ENCODE measurements around the gene ADI1. TPM values are rescaled to one million over a fixed set of nuclear protein-coding genes. Genes with fewer than 3 reads are reported as not detected.

The ADI1 gene
- total and polyA plus RNA-seq, 2 of the 4 experiments (the other 2 are of a cell fraction): 43.2 to 46.0 TPM

- Histone ChIP-seq H3K18ac (ENCODE audit: low read depth, low read length) (no peak overlapping the region), H3K9me3 (ENCODE audit: control insufficient read depth, insufficient read depth, low read length) (no peaks in the 10 kb centered on the region), H3K9me1 (ENCODE audit: insufficient read depth, low read length) (no peaks in the 10 kb centered on the region), H4K8ac (ENCODE audit: low read depth in 2 of 2, low read length in 2 of 2) (no peak overlapping the region), H4K91ac (ENCODE audit: insufficient read depth, low read depth, low read length) (no peak overlapping the region), H2BK20ac (ENCODE audit: low read depth, low read length) (no peak overlapping the region), H3K4me1 (ENCODE audit: control insufficient read depth, insufficient read depth, low read length) (no peaks in the 10 kb centered on the region; the same call in 1 of the 2 replicates), H2BK5ac (ENCODE audit: low read depth, low read length, poor library complexity, severe bottlenecking) (no peak overlapping the region), H3K36me3 (ENCODE audit: control insufficient read depth, insufficient read depth, low read length) (peaks cover 13% of the 10 kb centered on the region; the same call in 1 of the 2 replicates), H3K56ac (ENCODE audit: extremely low read depth, insufficient read depth, low read length) (no peak overlapping the region), H2AK5ac (ENCODE audit: low read depth, low read length) (no peak overlapping the region), H3K79me1 (ENCODE audit: low read depth in 1 of 2, low read length in 2 of 2) (no peaks in the 10 kb centered on the region), H2AK9ac (replicated peaks; ENCODE audit: low read depth, low read length, poor library complexity) (peak overlapping the region; percentile 10), H3K27ac (ENCODE audit: insufficient read depth, low read length) (no peak overlapping the region), H3K23ac (ENCODE audit: low read depth, low read length) (no peak overlapping the region), H3K14ac (replicated peaks; ENCODE audit: low read depth, low read length) (no peak overlapping the region), H2BK120ac (ENCODE audit: low read depth, low read length) (no peak overlapping the region), H3K4me2 (ENCODE audit: low read depth, low read length) (no peak overlapping the region), H4K20me1 (ENCODE audit: insufficient read depth, low read length) (no peaks in the 10 kb centered on the region), H3K27me3 (ENCODE audit: control insufficient read depth, insufficient read depth, low read length) (no peaks in the 10 kb centered on the region), H3K4ac (ENCODE audit: low read depth, low read length) (no peak overlapping the region), H4K5ac (ENCODE audit: low read depth, low read length) (no peak overlapping the region), H3K4me3 (ENCODE audit: insufficient read depth, low read depth, low read length) (no peak overlapping the region), H2BK15ac (ENCODE audit: low read depth, low read length) (no peak overlapping the region), H3K9ac (ENCODE audit: low read depth, low read length) (no peak overlapping the region), H2AFZ (replicated peaks; ENCODE audit: low read length, poor library complexity) (no peak overlapping the region)
- ATAC-seq (ENCODE audit: low read depth) (no peak), DNase-seq (no peak)
- in situ Hi-C loops (cut with MboI; ENCODE audit: low sequenced_read_pairs): no loop called here
- dilution Hi-C loops (cut with HindIII; ENCODE audit: low sequenced_read_pairs, unreplicated experiment): no loop called here
- no TSS peak for BruUV-seq (replicated peaks)
- ChIA-PET POLR2A (ENCODE audit: unreplicated experiment) (no interaction called here), CTCF (no interaction called here)
- intact Hi-C loops (cut with micrococcal nuclease): no loop called here
- TF ChIP-seq NFE2L2 (IDR thresholded peaks at IDR 0.05; ENCODE audit: low read depth, low read length) (no peak), BHLHE40 (IDR thresholded peaks at IDR 0.05; ENCODE audit: low read depth, low read length) (no peak), RCOR1 (IDR thresholded peaks at IDR 0.05; ENCODE audit: insufficient replicate concordance, low read length) (no peak), ELK1 (IDR thresholded peaks at IDR 0.05; ENCODE audit: borderline replicate concordance, low read depth, low read length) (no peak), POLR2A (IDR thresholded peaks at IDR 0.05; ENCODE audit: low read depth, low read length) (no peak), USF2 (IDR thresholded peaks at IDR 0.05; ENCODE audit: low read depth, low read length) (no peak), SMC3 (IDR thresholded peaks at IDR 0.05; ENCODE audit: low read depth, low read length) (no peak)
- WGBS, 2 experiments (ENCODE audit: extremely low coverage in 2 of 2, insufficient read length in 1 of 2): 96% methylated on average over 17 of the region's 29 CpGs; no CpG with 5 or more reads in 1 of the 2 experiments
Observed at GRCh38 chr2:3486047-3487027, 33.0 kb downstream of the ADI1 start.

Measured in IMR-90 (cell line).